Stimulated activated CD4-positive, alpha-beta T cell treated with anti-CD3 and anti-CD28 coated beads, TNF-alpha, amount 100 ng/mL, for 48 hours (primary cell): ENCODE measurements around the gene PEX6.
A peak's percentile ranks its signal among the peaks of the same experiment; 100 is the strongest.
"Not testable (repeated sequence)": the region's sequence is repeated elsewhere in the genome, so short reads cannot be mapped to it uniquely, and the experiment has no call there.

ENCODE experiments used
- DNase-seq, 3 donors: peaks; one replicate each; pipeline ENCODE4 v3.0.0-alpha.2; 2020; ENCODE audit warnings: low read depth in 3 of 3

Gene PEX6

DNA sequence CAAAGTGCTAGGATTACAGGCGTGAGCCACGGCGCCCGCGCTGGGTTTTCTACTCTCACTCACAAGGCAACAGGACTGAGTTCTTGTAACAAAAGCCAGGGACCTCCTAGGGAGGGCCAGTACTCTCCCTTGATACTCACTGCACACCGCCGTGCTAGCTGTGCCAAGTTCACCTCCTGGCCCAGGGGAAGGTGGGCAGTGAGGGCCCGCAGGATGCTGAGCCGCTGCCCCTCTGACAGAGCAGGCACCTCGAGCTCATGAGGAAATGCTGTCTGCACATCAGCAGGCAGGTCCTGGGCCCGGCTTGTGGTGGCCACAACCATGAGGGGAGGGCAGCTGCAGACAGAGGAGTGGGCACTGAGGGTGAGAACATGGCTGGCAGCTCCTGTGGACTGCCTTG lies 11.8 kb downstream of the PEX6 start:
- no peak for DNase-seq

DNA sequence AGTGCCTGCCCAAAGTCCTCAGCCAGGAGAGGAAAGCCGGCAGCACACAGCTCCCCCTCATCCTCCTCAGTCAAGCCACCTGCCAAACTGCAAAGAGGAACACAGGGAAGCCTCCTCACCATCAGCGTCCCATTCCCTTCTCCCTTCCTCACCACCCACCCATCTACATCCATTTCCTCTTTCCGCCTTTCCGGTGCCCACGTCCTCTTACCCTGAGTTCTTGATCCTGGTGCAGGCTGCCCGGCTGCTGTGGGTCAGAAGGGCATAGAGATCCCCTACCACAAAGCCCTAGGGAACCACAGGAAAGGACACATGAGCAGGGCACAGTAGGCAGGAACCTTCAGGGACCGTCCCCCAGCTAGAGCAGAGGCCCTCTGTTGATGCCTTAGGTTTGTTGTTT lies 12.4 kb downstream of the PEX6 start:
- no peak for DNase-seq

DNA sequence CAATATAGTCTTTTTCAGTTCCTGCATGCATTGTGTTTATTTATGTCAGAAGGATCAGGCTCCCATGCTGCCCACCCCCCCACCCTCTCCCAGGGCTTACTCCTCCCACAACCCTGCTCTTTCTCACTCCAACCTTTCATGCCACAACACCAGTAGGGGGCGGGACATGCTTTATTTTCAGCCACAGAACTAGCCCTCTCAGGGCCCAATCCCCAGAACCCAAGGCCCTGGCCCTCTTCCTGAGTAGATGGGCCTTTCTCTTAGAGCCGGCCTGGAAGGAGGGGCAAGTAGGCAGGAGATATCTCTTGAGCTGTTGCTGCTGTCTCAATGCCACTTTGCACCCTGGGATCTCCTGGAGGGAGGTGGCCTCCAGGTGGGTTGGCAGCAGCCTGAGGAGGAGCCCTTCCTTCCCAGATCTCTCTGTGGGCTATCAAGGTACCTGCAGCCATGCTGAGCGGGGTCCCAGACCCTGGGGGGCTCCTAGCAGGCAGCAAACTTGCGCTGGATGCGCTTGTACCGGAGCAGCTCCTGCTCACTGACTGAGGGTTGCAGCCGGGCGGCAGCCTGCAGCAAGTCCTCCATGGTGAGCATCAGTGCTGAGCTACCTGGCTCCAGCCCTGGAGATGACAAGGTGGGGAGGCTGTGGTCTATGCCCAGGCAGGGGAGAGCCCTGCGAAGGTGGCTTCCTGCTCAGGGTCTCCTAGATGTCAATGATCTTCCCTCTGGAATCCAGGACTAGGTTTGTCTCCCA lies 15.0 kb downstream of the PEX6 start:
- DNase-seq, result no peak

DNA sequence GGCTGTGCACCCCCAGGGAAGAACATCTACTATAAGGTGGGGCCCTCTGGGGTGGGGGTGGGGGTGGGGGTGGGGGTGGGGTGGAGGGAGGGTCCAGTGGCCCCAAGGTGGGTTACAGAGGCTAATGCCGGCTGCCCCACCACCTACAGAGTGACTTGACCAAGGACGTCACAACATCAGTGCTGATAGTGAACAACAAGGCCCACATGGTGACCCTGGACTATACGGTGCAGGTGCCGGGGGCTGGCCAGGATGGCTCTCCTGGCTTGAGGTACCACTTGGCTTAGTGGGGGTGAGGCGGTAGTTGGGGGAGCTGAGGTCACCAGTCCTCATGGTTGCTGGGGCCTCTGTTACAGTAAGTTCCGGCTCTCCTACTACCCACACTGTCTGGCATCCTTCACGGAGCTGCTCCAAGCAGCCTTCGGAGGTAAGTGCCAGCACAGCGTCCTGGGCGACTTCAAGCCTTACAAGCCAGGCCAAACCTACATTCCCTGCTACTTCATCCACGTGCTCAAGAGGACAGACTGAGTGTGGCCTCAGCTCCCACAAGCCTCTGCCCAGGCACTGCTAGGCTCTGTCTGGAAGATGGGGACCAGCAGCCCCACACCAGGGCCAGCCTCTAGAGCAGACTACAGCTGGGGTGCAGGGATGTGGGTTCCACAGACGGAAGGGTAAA lies 15.7 kb downstream of the PEX6 start:
- DNase-seq, result no peak

DNA sequence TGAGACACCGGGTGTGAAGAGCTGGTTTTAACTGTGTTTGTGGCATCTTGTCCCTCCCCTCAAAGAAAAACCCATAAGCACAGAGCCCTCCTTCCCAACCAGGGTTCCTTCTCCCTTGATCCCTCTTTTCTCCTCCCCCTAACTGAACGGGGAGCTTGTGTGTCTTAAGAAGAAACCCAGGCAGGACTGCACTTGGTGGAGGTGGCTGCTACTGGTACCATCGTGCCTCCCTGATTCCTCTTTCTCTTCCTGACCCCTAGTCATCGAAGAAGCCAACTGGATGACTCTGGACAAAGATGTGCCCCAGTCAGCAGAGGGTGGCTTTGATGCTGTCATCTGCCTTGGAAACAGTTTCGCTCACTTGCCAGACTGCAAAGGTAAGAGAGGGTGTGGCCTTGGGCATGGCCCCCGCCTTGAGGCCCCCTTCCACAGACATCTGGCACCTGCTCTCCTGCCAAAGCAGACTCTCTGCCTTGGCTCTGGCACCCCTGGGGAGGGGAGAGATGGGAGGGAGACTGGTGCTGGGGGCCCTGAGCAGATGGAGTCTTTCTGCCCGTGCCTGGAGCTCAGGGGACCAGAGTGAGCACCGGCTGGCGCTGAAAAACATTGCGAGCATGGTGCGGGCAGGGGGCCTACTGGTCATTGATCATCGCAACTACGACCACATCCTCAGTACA lies 16.3 kb downstream of the PEX6 start:
- no peak for DNase-seq

DNA sequence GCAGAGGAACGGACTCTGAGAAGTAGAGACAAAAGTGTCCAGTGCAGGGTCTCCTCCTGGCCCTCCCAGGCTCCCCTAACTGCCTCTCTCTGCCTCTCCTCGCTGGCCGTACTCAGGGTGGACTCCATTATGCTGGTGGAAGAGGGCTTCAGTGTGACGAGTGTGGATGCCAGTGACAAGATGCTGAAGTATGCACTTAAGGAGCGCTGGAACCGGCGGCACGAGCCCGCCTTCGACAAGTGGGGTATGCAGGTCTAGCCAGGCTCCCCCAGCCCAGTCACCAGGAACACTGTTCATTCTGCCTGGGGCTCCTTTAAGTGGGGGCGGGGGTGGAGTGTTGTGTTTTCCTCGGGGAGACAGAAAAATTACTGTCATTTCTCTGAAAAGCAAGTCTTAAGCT lies 16.9 kb downstream of the PEX6 start:
- no peak for DNase-seq

DNA sequence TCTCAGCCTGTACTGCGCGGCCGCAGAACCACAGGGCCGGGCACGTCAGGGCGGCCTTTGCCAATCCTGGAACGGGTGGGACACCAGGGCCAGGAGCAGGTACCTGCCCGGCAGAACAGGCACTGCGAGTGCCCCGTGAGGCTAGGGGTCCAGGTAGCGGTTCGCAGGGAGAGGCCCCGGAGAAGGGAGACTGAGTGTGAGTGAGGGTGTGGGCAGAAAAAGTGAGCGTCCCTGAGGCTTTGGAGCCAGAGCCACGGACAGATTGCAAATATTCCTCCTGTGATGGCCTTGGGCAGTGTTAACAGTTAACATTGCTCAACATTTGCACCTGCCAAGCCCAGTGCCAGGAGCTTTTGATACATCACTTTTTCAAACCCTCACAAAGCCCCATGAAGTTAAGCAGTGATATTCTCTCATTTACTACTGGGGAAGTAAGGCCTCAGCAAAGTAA lies 17.9 kb downstream of the PEX6 start:
- no peak for DNase-seq

DNA sequence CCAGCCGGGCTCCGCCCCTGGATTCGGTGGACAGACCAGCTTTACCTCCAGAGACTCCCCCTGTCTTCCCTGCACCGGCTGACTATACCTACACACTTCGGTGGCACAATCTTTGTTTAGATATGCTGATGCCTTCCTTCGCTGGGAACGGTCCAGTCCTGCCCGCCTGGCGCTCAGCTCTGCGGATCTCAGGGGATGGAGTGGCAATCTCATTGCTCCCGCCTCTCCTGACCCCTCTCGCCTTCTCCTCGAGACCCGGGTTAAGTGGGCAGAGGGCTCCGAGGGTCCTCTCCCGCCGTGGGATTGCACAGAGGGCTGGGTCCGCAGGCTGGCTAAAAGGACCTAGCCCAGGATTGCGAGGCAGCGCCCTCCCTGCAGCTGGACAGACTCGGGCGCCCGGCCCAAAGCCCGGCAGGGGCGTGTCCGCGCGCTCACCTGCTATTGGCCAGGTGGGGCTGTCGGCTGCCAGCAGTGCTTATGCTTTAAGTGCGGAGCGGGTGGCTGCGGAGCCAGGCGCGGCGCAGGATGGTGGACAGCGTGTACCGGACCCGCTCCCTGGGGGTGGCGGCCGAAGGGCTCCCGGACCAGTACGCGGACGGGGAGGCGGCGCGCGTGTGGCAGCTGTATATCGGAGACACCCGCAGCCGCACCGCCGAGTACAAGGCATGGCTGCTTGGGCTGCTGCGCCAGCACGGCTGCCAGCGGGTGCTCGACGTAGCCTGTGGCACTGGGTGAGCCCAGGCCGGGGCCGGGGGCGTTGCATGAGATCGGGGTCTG lies 18.6 kb downstream of the PEX6 start, which contains the start of gene GNMT:
Gene GNMT, plus strand, starts transcription at position 512 of the 777 bp plus-strand sequence. Its CDS starts 14 bp downstream, at position 526.
- DNase-seq, result peak in 1 of 3 donors; percentile 21

DNA sequence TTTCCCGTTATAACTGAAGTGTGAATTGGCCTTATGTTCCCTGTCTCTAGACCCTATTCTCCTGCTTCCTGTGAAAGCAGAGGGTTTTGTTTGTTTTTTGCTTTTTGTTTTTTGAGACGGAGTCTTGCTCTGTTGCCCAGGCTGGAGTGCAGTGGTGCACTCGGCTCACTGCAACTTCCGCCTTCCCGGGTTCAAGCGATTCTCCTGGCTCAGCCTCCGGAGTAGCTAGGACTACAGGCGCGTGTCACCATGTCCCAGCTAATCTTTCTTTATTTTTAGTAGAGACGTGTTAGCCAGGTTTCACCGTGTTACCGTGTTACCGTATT lies 19.1 kb downstream of the PEX6 start:
- DNase-seq, result no peak

DNA sequence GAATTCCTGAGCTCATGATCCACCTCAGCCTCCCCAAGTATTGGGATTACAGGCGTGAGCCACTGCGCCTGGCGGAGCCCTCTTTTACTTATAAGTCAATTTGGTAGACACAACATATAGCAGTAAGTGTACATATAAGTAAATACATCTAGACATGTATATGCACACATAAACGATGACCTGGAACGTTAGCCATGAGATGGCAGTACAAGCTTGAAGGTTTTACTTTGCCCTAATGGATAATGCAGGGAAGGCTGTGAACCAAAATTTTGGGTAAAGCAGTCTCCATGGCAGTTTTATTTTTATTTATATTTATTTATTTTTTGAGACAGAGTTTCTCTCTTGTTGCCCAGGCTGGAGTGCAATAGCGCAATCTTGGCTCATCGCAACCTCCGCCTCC lies 20.9 kb downstream of the PEX6 start:
- no peak for DNase-seq

DNA sequence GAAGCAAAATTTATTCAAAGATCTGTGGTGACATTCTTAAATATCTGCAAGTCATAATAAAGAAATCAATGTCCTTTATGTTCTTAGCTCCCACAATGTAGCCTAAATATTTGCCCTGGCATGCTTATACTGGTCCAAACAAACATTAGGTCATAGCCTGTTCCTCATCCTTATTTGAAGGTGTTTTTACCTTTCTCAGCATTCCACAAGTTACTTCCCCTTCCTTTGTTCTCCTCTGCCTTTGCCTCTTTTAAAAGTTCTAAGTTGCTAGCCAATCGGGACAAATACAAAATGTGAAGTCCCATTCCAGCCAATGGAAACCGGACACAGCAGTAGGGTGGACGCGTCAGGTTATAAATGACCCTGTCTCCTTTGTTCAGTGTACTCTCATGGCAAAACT lies 24.6 kb downstream of the PEX6 start:
- DNase-seq, result not testable (repeated sequence)

DNA sequence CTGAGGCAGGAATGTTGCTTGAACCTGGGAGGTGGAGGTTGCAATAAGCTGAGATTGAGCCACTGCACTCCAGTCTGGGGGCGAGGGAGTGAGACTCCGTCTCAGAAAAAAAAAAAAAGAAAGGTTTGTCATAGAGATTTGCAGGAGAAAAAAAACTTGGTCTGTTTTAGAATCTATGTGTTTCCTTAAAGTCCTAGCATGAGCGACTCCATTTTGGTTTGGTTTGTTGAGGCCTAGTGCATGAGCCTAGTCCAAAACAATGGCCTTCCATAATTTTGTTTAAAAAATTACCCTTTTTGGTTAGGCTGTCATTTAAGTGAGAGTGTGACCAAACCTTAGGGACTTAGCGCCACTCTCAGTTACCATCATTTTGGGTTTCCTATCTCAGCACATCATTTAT lies 26.6 kb downstream of the PEX6 start:
- no peak for DNase-seq

DNA sequence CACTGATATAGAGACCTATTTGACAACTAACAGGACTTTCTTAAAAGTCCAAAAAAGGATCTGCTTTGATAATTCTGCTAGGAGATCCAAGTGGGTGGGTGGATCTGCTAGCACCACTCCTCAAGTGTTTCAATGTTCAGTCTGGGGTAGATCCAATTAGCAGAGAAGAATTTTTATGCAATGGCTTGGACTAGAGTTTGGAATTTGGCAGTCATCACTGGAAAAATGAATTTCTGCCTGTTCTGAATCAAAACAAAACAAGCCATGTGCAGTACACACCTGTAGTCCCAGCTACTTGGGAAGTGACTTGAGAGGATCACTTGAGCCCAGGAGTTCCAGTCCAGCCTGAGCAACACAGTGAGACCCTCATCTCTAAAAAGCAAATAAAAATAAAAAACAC lies 31.0 kb downstream of the PEX6 start:
- DNase-seq, result no peak

DNA sequence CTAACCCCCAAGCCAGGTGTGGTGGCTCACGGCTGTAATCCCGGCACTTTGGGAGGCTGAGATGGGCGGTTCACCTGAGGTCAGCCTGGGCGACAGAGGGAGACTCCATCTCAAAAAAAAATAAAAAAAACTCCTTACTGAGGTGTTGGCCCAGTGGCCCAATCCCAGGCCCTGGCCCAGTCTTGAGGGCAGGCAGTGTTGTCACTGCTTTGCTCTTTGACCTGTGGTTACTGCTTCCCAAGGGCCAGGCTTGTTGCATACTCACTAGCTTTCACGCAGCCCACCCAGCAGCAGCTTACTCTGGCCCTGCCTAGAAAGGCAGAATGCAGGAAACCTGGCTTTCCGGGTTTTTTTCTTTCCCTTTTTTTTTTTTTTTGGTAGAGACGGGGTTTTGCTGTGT lies 36.5 kb downstream of the PEX6 start:
- DNase-seq, result no peak

DNA sequence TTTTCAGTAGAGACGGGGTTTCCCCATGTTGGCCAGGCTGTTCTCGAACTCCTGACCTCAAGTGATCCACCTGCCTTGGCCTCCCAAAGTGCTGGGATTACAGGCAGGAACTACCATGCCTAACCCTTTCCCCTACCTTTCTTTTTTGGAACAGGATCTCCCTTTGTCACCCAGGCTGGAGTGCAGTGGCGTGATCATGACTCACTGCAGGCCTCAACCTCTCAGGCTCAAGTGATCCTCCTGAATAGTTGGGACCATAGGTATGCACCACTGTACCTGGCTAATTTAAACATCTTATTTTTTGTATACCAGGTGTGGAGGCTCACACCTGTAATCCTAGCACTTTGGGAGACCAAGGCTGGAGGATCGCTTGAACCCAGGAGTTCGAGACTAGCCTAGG lies 37.6 kb downstream of the PEX6 start:
- not testable (repeated sequence) for DNase-seq

DNA sequence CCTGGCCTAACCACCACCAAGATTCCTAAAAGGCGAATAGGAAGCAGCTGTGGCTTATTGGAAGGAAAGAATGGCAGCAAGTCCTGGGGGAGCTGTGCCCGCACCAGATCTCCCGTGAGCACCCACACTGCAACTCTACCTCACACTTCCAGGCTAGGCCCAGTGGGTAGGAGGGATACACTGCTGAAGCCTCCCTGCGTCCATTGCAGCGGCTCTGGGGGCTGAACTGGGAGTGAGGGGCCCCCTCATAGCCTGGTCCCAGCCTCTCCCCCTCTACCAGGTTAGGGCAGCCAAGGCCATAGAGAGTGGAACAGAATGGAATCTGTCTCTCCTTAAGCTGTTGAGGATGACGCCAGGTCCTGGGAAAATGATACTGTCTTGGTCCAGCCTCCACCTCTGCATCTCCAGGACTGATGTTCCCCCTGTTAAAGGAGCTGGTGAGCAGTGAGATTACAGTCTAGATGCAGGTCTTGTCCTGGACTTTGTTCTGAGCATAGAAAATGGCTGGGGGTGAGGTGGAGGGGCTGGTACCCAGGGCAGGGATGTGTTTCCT lies 38.4 kb downstream of the PEX6 start:
- DNase-seq, result no peak

DNA sequence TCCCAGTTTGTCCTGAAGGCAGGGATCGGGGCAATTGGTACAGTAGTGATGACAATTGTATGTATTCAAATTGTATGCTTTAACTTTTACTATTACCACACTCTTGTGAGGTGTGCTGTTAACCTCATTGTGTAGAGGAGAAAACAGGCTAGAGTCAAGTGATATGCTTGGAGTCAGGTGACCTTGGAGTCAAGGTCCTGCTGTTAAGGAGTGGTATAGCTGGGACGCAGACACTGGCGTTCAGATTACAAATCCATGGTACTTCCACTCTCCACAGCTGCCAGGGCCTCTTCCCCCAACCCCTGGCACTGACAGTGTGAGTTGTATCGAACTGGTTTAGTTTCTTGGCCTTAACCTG lies 39.2 kb downstream of the PEX6 start:
- no peak for DNase-seq

DNA sequence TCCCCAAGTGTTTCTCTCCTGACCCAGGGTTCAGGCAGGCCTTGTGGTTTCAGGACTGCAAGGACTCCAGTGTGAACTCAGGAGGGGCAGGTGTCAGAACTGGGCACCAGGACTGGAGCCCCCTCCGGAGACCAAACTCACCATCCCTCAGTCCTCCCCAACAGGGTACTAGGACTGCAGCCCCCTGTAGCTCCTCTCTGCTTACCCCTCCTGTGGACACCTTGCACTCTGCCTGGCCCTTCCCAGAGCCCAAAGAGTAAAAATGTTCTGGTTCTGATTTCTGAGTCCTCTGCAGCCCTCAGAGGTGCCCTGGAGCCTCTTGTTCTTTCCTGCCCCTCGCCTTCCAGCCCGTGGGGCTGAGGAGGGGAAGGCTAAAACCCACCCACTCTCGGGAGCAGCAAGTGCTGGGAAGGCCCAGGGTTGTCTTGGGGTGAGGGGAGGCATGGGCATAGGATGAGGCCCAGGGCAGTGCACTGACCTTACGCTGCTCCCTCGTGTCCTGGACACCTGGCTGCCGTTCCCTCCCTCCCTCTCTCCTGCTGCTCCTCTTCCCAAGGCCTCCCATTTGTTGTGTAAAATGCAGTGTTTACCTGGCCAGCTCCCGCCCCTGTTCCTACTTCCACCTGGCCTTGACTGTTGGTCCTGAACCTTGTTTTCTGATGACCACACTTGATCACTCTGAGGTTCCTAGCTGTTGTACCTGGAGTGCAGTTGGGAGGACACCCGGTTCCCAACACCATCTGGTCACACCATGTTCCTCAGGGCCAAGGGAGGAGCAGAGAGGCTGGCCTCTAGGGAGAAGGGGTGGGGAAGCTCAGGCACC lies 39.8 kb downstream of the PEX6 start:
- no peak for DNase-seq

DNA sequence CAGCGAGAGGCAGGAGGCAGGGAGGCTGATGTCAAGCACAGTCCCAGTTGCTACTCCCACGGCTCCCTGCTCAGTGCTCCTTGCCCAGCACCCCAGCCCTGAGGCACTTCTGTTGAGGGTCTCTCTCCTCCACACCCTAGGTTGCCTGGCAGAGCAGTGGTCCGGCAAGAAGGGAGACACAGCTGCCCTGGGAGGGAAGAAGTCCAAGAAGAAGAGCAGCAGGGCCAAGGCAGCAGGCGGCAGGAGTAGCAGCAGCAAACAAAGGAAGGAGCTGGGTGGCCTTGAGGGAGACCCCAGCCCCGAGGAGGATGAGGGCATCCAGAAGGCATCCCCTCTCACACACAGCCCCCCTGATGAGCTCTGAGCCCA lies 40.6 kb downstream of the PEX6 start:
- DNase-seq, result no peak

DNA sequence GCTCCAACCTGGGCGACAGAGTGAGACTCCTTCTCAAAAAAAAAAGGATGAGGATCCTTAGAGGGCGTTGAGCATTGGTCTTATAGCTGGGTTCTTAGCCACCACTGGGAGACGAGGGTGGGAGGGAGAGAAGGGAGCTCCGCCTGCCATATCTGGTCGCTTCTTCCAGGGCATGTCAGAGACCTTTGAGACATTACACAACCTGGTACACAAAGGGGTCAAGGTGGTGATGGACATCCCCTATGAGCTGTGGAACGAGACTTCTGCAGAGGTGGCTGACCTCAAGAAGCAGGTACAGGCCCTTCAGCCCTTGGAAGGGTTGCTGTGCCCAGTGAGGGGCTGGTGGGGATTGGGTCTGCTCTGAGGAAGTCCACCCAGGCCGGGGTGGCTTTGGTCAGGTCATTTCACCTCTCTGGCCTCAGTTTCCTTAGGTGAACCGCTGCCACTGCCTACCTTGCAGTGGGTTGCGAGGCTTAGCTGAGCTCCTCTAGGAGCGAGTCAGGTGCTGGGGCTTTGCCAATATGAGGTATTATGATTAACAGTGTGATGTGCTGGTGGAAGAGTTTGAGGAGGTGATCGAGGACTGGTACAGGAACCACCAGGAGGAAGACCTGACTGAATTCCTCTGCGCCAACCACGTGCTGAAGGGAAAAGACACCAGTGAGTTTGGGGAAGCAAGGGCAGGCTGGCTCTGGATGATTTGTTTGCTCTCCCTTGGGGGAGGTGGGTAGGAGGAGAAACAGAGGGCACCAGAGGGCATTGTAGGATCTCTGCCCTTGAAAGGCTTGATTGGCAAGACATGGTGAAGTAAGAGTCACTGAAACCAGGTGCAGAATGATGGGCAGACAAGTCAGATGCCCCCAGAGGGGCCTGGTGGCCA lies 41.2 kb downstream of the PEX6 start:
- DNase-seq, result no peak
